RWPE2 (cell line): ENCODE measurements around the gene OR2M2.

Source experiments
- ATAC-seq: fragments of 200-7000 bp; cut with Tn5 transposase; 3 replicates; pipeline ENCODE4 v1.9.1; 2021; ENCODE audit warnings: low read depth
- DNase-seq: peaks from one replicate; pipeline ENCODE4 v3.0.0-alpha.2; 2020; ENCODE audit warnings: low spot score
- H3K27ac ChIP-seq: fragments of 450-650 bp; 2 replicates; pipeline ENCODE4 v1.5.1; 2017; ENCODE audit warnings: mild to moderate bottlenecking; ENCODE audit not compliant: poor library complexity, severe bottlenecking
- H3K27me3 ChIP-seq: fragments of 250-450 bp; sonication (Bioruptor Pico); 2 replicates; pipeline ENCODE4 v1.5.1; 2021; ENCODE audit warnings: mild to moderate bottlenecking, moderate library complexity; ENCODE audit not compliant: insufficient read depth, poor library complexity, severe bottlenecking
- H3K36me3 ChIP-seq: fragments of 250-450 bp; sonication (Bioruptor Pico); 2 replicates; pipeline ENCODE4 v1.5.1; 2020; ENCODE audit warnings: low read depth, mild to moderate bottlenecking, moderate library complexity
- H3K4me1 ChIP-seq: fragments of 250-450 bp; sonication (Bioruptor Pico); 2 replicates; pipeline ENCODE4 v1.5.1; 2021; ENCODE audit warnings: mild to moderate bottlenecking, moderate library complexity; ENCODE audit not compliant: insufficient read depth, poor library complexity, severe bottlenecking
- H3K4me3 ChIP-seq: fragments of 250-450 bp; sonication (Bioruptor Pico); 2 replicates; pipeline ENCODE4 v1.5.1; 2021; ENCODE audit warnings: mild to moderate bottlenecking, moderate library complexity; ENCODE audit not compliant: severe bottlenecking
- H3K9me3 ChIP-seq: fragments of 250-450 bp; sonication (Bioruptor Pico); 2 replicates; pipeline ENCODE4 v1.5.1; 2021; ENCODE audit warnings: mild to moderate bottlenecking, moderate library complexity; ENCODE audit not compliant: severe bottlenecking
- CTCF ChIP-seq: fragments of 450-650 bp; IDR thresholded peaks from one replicate; pipeline ENCODE4 v1.5.1; 2017; ENCODE audit warnings: mild to moderate bottlenecking, moderate library complexity; ENCODE audit not compliant: poor library complexity, severe bottlenecking

Gene OR2M2

GRCh38 chr1:248144513-248145198, 30.0 kb upstream of the OR2M2 start, which contains the start of gene OR2M5:
OR2M5 (plus strand) TSS chr1:248145148; CDS start chr1:248145148, 0 bp downstream.
- ATAC-seq, result no peak

DNA sequence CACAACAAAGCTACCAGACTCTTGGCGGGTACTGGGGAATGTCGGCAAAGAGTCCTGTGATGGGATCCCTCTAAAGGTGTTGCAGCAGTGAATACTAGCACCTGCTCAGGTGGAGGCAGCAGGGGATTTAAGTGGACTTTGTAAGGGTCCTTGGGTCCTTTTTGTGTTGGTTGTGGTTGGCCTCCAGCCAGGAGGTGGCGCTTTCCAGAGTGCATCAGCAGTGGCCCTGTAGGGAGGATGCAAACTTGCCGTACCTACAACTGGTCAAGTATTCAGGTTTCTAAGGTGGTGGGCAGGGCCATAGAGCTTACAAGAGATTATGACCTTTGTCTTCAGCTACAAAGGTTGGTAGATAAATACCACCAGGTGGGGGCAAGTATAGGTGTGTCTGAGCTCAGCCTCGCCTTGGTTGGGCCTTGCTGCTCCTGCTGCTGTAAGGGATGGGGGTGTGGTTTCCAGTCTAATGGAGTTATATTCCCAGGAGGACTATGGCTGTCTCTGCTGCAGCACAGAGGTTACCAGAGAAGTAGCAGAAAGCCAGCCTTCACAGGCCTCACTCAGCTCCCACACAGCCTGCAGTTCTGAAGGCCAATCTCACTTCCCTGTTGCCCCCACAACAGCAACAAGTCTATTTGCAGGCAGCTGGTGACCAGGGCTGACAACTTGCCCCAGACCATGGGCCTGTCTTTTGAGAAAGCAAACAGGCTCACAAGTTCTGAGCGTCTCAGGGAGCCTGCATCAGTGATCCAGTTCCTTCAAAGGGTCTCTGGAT, 22.4 kb upstream of the OR2M2 start:
- no peaks in the 10 kb centered on the region for H3K36me3 ChIP-seq
- no peak for TF ChIP-seq CTCF
- no peak for DNase-seq

More at GRCh38 chr1:248144513-248145198, 30.0 kb upstream of the OR2M2 start, which contains the start of gene OR2M5:
- H3K9me3 ChIP-seq, result peaks cover 2% of the 10 kb centered on the region
- no peak for DNase-seq
- H3K4me1 ChIP-seq, result peaks cover 11% of the 10 kb centered on the region
- no peak within 1 kb of the TSS for H3K4me3 ChIP-seq
- H3K36me3 ChIP-seq, result no peaks in the 10 kb centered on the region
- H3K27me3 ChIP-seq, result no peaks in the 10 kb centered on the region
- H3K27ac ChIP-seq, result peak within 1 kb of the TSS; percentile 12
- TF ChIP-seq CTCF, result no peak

DNA sequence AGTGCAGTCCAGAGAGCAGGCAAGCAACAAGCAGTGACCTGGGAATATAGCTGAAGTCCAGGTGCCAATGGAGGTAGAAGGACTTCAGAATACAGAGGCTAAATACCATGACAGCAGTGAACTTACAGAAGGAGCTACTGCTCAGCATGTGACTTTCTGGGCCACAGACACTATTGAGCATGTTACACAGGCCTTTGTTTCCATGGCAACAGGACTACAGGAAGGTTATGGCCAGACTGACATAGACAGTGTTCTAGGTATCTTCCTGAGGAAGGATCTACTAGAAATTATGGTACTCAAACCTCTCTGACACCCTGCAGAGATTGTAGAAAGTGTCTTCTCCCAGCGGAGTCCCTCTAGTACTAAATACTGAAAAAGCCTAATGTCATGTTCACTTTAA, 18.7 kb upstream of the OR2M2 start:
- Histone ChIP-seq H3K9me3 (no peaks in the 10 kb centered on the region), H3K27ac (no peak overlapping the region), H3K27me3 (no peaks in the 10 kb centered on the region), H3K4me1 (no peaks in the 10 kb centered on the region), H3K4me3 (no peak overlapping the region), H3K36me3 (no peaks in the 10 kb centered on the region)
- DNase-seq (no peak), ATAC-seq (no peak)
- no peak for TF ChIP-seq CTCF

More for the DNA sequence above, 22.4 kb upstream of the OR2M2 start:
- Histone ChIP-seq H3K27ac (no peak overlapping the region), H3K27me3 (no peaks in the 10 kb centered on the region), H3K9me3 (peaks cover 2% of the 10 kb centered on the region), H3K4me3 (no peak overlapping the region), H3K4me1 (no peaks in the 10 kb centered on the region)
- no peak for ATAC-seq

DNA sequence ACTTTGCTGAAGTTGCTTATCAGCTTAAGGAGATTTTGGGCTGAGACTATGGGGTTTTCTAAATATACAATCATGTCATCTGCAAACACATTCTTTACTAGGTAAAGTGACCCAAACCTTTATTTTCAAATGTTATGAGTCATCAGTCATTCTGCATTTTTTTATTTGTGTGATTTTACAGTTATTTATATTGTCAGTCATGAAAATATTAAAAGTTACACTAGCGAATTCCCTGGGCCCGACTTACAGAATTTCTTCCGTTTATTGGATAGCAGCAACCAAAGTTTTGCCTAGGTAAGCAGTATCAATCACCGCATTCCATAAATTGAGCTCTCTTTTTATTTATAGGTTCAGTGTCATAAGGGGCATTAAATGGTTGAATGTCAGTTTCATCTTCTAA, 15.9 kb upstream of the OR2M2 start:
- Histone ChIP-seq H3K4me1 (no peaks in the 10 kb centered on the region), H3K4me3 (no peak overlapping the region), H3K27ac (no peak overlapping the region), H3K36me3 (no peaks in the 10 kb centered on the region), H3K9me3 (no peaks in the 10 kb centered on the region), H3K27me3 (no peaks in the 10 kb centered on the region)
- TF ChIP-seq CTCF, result no peak
- ATAC-seq (no peak), DNase-seq (no peak)
